ENCODE results near the gene TNKS2. TPM values are rescaled to one million over a fixed set of nuclear protein-coding genes. Genes with fewer than 3 reads are reported as not detected.

Gene TNKS2
- total RNA-seq, 1 experiment from 2014 or later, result 48.3 TPM

- H3K4me1 Mint-ChIP-seq (ENCODE audit: insufficient read depth, unreplicated experiment), result no peaks in the 10 kb centered on the region
- H3K27ac Mint-ChIP-seq (ENCODE audit: low read depth, unreplicated experiment), result no peak overlapping the region
- no TSS peak for BruUV-seq (replicated peaks)
- TF ChIP-seq, protein P1, sequence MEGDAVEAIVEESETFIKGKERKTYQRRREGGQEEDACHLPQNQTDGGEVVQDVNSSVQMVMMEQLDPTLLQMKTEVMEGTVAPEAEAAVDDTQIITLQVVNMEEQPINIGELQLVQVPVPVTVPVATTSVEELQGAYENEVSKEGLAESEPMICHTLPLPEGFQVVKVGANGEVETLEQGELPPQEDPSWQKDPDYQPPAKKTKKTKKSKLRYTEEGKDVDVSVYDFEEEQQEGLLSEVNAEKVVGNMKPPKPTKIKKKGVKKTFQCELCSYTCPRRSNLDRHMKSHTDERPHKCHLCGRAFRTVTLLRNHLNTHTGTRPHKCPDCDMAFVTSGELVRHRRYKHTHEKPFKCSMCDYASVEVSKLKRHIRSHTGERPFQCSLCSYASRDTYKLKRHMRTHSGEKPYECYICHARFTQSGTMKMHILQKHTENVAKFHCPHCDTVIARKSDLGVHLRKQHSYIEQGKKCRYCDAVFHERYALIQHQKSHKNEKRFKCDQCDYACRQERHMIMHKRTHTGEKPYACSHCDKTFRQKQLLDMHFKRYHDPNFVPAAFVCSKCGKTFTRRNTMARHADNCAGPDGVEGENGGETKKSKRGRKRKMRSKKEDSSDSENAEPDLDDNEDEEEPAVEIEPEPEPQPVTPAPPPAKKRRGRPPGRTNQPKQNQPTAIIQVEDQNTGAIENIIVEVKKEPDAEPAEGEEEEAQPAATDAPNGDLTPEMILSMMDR (IDR thresholded peaks at IDR 0.05; ENCODE audit: unreplicated experiment), result no peak
- H3K36me3 Mint-ChIP-seq (ENCODE audit: insufficient read depth, unreplicated experiment), result no peaks in the 10 kb centered on the region
- ChIA-PET CTCF (interaction anchor here (0.5 to 3.6 kb wide), 9 partner anchors 9 to 880 kb away, joined by 3 to 17 read pairs (median 3); partner anchors contain the start of gene FGFBP3), POLR2A (interaction anchor here (0.6 to 2.6 kb wide), 9 partner anchors 11 to 164 kb away, joined by 3 to 32 read pairs (median 5); partner anchors contain the start of genes BTAF1, FGFBP3 and TNKS2)
- intact Hi-C loops (cut with micrococcal nuclease), result loop anchor here (2.0 kb wide), 1 partner anchor 39 kb away; the partner anchor contains the start of gene TNKS2
- no peaks in the 10 kb centered on the region for H3K9me3 Mint-ChIP-seq (ENCODE audit: unreplicated experiment)
- no peak for DNase-seq (ENCODE audit: unreplicated experiment)
- peaks cover 54% of the 10 kb centered on the region for H3K27me3 Mint-ChIP-seq (ENCODE audit: insufficient read depth, unreplicated experiment)
- H3K4me3 Mint-ChIP-seq (ENCODE audit: unreplicated experiment), result no peak overlapping the region
Observed at GRCh38 chr10:91759581-91759986, 38.6 kb upstream of the TNKS2 start.

GRCh38 chr10:91761721-91762120, 36.5 kb upstream of the TNKS2 start:
- H3K4me3 Mint-ChIP-seq (ENCODE audit: unreplicated experiment), result no peak overlapping the region
- no peaks in the 10 kb centered on the region for H3K36me3 Mint-ChIP-seq (ENCODE audit: insufficient read depth, unreplicated experiment)
- BruUV-seq (replicated peaks), result no TSS peak
- peaks cover 46% of the 10 kb centered on the region for H3K27me3 Mint-ChIP-seq (ENCODE audit: insufficient read depth, unreplicated experiment)
- POLR2A ChIA-PET, result no interaction called here
- CTCF ChIA-PET, result interaction anchor here (3.6 kb wide), 1 partner anchor 152 kb away, joined by 17 read pairs; no protein-coding TSS in a partner anchor
- DNase-seq (ENCODE audit: unreplicated experiment), result no peak
- TF ChIP-seq, protein P1 (IDR thresholded peaks at IDR 0.05; ENCODE audit: unreplicated experiment), result no peak
- no peaks in the 10 kb centered on the region for H3K4me1 Mint-ChIP-seq (ENCODE audit: insufficient read depth, unreplicated experiment)
- no peaks in the 10 kb centered on the region for H3K9me3 Mint-ChIP-seq (ENCODE audit: unreplicated experiment)
- intact Hi-C loops (cut with micrococcal nuclease), result loop anchor here (10.0 kb wide), 1 partner anchor 83 kb away; no protein-coding TSS in a partner anchor
- H3K27ac Mint-ChIP-seq (ENCODE audit: low read depth, unreplicated experiment), result no peak overlapping the region

GRCh38 chr10:91762878-91763277, 35.3 kb upstream of the TNKS2 start:
- intact Hi-C loops (cut with micrococcal nuclease), result loop anchor here (10.0 kb wide), 1 partner anchor 82 kb away; no protein-coding TSS in a partner anchor
- Mint-ChIP-seq H3K4me1 (ENCODE audit: insufficient read depth, unreplicated experiment) (no peaks in the 10 kb centered on the region), H3K4me3 (ENCODE audit: unreplicated experiment) (no peak overlapping the region), H3K36me3 (ENCODE audit: insufficient read depth, unreplicated experiment) (no peaks in the 10 kb centered on the region), H3K27me3 (ENCODE audit: insufficient read depth, unreplicated experiment) (peaks cover 34% of the 10 kb centered on the region), H3K27ac (ENCODE audit: low read depth, unreplicated experiment) (no peak overlapping the region), H3K9me3 (ENCODE audit: unreplicated experiment) (no peaks in the 10 kb centered on the region)
- ChIA-PET POLR2A (interaction anchor here (1.0 kb wide), 1 partner anchor 36 kb away, joined by 4 read pairs; the partner anchor contains the start of gene TNKS2), CTCF (interaction anchor here (0.7 kb wide), 1 partner anchor 681 kb away, joined by 3 read pairs; no protein-coding TSS in a partner anchor)
- TF ChIP-seq, protein P1 (IDR thresholded peaks at IDR 0.05; ENCODE audit: unreplicated experiment), result no peak
- no TSS peak for BruUV-seq (replicated peaks)
- DNase-seq (ENCODE audit: unreplicated experiment), result no peak

- no peak overlapping the region for H3K4me3 Mint-ChIP-seq (ENCODE audit: unreplicated experiment)
- intact Hi-C loops (cut with micrococcal nuclease), result loop anchor here (10.0 kb wide), 1 partner anchor 78 kb away; no protein-coding TSS in a partner anchor
- H3K9me3 Mint-ChIP-seq (ENCODE audit: unreplicated experiment), result no peaks in the 10 kb centered on the region
- no TSS peak for BruUV-seq (replicated peaks)
- H3K27ac Mint-ChIP-seq (ENCODE audit: low read depth, unreplicated experiment), result no peak overlapping the region
- POLR2A ChIA-PET, result interaction anchor here (1.1 to 2.3 kb wide), 2 partner anchors 30 to 32 kb away, joined by 3 to 9 read pairs; partner anchors contain the start of gene TNKS2
- H3K4me1 Mint-ChIP-seq (ENCODE audit: insufficient read depth, unreplicated experiment), result no peaks in the 10 kb centered on the region
- no peak for DNase-seq (ENCODE audit: unreplicated experiment)
- H3K27me3 Mint-ChIP-seq (ENCODE audit: insufficient read depth, unreplicated experiment), result peaks cover 19% of the 10 kb centered on the region
- H3K36me3 Mint-ChIP-seq (ENCODE audit: insufficient read depth, unreplicated experiment), result no peaks in the 10 kb centered on the region
- TF ChIP-seq, protein P1 (IDR thresholded peaks at IDR 0.05; ENCODE audit: unreplicated experiment), result no peak
- CTCF ChIA-PET, result no interaction called here
Observed at GRCh38 chr10:91766676-91767075, 31.6 kb upstream of the TNKS2 start.
